GM12864 (cell line): ENCODE results near the gene ACO2.
A peak's percentile ranks its signal among the peaks of the same experiment; 100 is the strongest.

Experiments used
- DNase-seq: peaks from one replicate; pipeline ENCODE4 v3.0.0-alpha.2; 2011; ENCODE audit warnings: low read depth
- H3K4me3 ChIP-seq: 2 replicates; pipeline ENCODE4 v1.5.1; 2011; ENCODE audit warnings: mild to moderate bottlenecking, low read depth, low read length, control low read depth
- TF ChIP-seq, protein P1 (sequence below): IDR thresholded peaks from 2 replicates; pipeline ENCODE4 v1.5.1; 2011; ENCODE audit warnings: low read depth, mild to moderate bottlenecking, moderate library complexity, low read length, control low read depth, inconsistent platforms; ENCODE audit errors: missing control alignments

ACO2 gene

DNA sequence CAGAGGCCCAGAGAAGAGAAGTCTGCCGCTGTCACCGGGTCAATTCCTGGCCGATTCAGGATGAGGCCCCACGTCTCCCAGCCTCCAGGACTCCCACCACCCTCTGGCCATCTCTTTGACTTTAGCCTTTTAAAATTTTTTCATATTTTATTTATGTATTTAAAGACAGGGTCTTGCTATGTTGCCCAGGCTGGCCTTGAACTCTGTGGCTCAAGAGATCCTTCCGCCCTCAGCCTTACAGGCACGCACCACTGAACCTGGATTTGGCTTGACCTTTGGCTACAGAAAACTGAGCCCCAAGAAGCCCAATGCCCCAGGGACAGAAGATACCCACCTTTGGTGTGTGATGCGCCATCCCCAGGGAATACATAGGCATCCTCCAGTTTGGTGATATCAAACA, 71.4 kb downstream of the ACO2 start:
- DNase-seq, result no peak
- no peak overlapping the region for H3K4me3 ChIP-seq
- TF ChIP-seq, protein P1, sequence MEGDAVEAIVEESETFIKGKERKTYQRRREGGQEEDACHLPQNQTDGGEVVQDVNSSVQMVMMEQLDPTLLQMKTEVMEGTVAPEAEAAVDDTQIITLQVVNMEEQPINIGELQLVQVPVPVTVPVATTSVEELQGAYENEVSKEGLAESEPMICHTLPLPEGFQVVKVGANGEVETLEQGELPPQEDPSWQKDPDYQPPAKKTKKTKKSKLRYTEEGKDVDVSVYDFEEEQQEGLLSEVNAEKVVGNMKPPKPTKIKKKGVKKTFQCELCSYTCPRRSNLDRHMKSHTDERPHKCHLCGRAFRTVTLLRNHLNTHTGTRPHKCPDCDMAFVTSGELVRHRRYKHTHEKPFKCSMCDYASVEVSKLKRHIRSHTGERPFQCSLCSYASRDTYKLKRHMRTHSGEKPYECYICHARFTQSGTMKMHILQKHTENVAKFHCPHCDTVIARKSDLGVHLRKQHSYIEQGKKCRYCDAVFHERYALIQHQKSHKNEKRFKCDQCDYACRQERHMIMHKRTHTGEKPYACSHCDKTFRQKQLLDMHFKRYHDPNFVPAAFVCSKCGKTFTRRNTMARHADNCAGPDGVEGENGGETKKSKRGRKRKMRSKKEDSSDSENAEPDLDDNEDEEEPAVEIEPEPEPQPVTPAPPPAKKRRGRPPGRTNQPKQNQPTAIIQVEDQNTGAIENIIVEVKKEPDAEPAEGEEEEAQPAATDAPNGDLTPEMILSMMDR, result no peak

DNA sequence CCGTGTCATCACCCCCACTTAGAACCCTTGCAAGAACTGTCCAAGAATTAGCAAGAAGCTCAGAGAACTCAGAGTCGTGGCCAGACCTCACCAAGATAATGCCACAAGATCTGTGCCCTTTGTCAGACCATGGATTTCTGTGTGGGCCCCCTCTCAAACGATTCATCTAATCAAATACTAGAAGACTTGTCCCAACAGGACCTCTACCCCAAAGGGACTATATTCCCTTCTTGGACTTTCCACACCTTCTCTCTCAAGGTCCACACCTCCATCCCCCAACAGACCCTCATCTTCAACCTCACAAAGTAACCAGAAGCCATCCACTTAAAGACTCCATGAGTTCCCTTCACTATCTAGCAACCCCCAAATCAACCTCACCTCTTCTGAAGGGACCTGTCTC, 72.6 kb downstream of the ACO2 start:
- no peak overlapping the region for H3K4me3 ChIP-seq
- TF ChIP-seq, protein P1, result no peak
- no peak for DNase-seq

DNA sequence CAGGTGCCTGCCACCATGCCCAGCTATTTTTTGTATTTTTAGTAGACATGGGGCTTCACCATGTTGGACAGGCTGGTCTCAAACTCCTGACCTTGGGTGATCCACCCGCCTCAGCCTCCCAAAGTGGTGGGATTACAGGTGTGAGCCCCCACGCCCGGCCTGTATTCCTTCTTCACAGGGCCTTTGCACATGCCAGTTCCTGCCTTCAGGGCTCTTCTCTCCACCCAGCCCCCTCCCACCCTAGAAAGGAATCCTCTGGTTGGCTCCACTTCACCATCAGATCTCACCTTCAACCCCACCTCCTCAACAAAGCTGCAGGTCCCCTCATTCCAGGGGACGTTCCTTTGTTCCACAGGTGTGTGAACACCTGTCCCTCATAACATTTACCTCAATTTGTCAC, 73.3 kb downstream of the ACO2 start:
- no peak overlapping the region for H3K4me3 ChIP-seq
- TF ChIP-seq, protein P1, result no peak
- DNase-seq, result no peak

DNA sequence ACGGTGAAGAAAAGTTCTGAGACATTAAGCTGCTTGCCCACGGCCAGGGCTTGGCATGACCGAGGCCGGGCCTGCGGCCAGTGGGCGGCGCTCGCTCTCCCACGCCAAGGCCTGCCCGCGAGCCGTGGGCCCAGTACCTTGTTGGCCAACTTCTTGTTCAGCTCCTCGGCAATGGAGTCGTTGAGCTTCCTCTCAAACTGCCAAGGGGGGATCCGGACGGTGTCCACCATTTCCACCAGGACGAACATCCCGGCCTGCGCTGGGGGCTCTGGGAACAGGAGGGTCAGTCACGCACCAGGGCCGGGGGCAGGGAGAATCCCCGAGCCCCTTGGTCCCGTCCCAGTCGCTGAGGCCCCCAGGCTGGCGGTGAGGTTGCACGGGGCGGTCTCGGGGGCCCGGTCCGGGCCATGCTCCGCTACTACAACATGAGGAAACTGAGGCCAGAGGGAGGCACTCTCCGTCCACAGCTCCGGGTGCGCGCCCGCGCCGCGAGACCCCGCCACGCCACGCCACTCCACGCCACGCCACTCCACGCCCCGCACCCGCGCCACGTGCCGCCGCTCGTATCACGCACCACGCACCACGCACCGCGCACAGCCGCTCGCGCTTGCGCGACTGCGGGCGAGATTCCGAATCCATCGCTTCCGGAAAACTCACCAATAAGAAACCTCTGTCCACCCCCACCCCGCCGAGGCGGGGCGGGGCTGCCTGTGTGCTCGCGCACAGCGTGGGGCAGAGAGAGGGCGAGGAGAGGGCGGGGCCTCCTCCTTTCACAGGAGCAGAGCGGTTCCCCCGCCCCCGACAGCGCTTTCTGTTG, 75.1 kb downstream of the ACO2 start, which contains the start of gene POLR3H:
Gene POLR3H, minus strand, starts transcription at position 617 of the 817 bp plus-strand sequence. Its CDS starts 369 bp downstream, at position 248.
- TF ChIP-seq, protein P1, result peak; percentile 68

DNA sequence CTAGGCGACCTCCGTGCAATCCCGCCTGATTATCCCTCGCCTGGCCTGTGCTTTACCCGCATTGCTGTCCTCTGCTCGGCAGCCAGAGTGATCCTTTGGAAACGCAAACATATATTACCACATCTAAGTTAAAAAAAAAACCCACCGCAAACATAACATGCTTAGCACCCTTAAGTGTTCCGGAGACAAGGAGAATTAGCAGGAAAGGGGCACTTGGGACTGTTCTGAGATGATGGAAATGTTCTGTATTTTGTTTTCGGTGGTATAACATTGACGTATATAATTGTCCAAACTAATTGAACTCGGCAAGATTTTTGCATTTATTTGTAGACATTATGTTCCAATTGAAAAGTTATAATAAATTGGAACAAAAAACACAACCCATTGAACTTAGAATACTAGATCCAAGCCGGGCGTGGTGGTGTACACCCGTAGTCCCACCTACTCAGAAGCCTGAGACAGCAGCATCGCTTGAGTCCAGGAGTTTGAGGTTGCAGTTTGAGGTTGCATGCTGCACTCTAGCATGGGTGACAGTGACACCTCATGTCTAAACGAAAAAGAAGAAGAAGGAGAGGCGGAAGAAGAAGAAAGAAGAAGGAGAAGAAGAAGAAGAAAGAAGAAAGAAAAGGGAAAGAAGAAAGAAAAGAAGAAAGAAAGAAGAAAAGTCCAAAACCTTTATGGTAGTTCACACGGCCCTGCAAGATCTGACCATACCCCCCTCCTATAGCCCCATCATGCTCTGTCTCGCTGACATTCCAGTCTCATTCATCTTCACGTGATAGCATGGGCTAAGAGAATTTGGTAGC, 76.0 kb downstream of the ACO2 start:
- TF ChIP-seq, protein P1, result no peak
- peak overlapping the region; percentile 93 for H3K4me3 ChIP-seq
- DNase-seq, result no peak

More for the DNA sequence above, 75.1 kb downstream of the ACO2 start, which contains the start of gene POLR3H:
- H3K4me3 ChIP-seq, result peak within 1 kb of the TSS; percentile 93
- peak; percentile 94 for DNase-seq

DNA sequence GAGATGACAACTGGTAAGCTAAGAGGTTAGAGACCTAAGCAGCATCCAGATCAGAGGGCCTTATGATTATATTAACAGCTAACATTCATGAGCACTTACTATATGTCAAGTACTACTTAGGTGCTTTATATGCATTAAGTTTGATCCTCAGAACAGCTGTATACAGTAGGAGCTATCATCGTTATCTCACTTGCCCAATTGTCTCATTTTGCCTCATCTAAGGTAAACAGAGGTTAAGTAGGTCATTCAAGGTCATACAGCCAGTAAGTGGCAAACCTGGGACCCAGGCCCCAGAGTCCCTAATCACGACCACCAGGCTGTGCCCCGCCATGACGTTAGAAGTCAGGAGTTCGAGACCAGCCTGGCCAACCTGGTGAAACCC, 79.9 kb downstream of the ACO2 start:
- TF ChIP-seq, protein P1, result no peak
- H3K4me3 ChIP-seq, result no peak overlapping the region
- DNase-seq, result no peak
